ENCODE measurements around the gene SYT9.

The SYT9 gene

DNA sequence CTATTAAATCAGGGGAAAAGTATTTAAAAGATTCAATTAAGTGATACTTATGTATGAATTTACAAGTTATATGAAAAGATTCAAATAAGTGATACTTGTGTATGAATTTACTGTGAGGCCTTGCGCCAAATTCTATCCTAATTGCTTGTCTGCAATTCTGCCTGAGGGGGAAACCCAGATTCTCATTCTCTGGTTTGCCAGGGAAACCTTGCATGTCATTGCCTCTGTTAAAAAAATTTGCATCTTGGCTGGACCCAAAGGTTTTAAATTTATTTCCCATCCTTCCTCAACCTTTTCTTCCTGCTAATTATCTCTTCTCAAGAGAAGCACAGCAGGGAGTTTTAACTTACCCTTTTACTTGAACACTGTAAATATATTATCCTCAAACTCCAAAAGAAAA lies 247.4 kb downstream of the SYT9 start:
- no peak for DNase-seq (ENCODE audit: low read depth)
- TF ChIP-seq, protein P1, sequence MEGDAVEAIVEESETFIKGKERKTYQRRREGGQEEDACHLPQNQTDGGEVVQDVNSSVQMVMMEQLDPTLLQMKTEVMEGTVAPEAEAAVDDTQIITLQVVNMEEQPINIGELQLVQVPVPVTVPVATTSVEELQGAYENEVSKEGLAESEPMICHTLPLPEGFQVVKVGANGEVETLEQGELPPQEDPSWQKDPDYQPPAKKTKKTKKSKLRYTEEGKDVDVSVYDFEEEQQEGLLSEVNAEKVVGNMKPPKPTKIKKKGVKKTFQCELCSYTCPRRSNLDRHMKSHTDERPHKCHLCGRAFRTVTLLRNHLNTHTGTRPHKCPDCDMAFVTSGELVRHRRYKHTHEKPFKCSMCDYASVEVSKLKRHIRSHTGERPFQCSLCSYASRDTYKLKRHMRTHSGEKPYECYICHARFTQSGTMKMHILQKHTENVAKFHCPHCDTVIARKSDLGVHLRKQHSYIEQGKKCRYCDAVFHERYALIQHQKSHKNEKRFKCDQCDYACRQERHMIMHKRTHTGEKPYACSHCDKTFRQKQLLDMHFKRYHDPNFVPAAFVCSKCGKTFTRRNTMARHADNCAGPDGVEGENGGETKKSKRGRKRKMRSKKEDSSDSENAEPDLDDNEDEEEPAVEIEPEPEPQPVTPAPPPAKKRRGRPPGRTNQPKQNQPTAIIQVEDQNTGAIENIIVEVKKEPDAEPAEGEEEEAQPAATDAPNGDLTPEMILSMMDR (IDR thresholded peaks at IDR 0.05; ENCODE audit: insufficient read depth, low read depth, low read length, missing control alignments), result no peak
- H3K4me3 ChIP-seq (ENCODE audit: low read length), result no peak overlapping the region

DNA sequence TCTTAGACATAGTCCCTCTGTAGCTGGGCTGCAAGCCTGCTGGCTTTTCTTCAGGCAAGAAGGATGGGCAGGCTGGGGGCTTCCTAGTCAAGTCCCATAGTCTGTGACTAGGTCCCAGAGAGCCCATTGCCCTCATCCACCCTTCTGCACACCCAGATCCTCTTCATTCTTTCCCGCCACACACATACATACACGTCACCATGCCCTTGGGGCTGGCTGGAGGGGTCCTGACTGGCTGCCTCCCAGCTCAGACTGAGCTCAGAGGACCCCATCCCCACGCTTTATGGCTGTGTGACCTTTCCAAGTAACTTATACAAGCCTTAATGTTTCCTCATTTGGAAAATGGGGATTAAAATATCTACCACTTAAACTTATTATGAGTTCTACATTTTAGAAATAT lies 248.5 kb downstream of the SYT9 start:
- TF ChIP-seq, protein P1 (IDR thresholded peaks at IDR 0.05; ENCODE audit: insufficient read depth, low read depth, low read length, missing control alignments), result no peak
- DNase-seq (ENCODE audit: low read depth), result no peak
- H3K4me3 ChIP-seq (ENCODE audit: low read length), result no peak overlapping the region

DNA sequence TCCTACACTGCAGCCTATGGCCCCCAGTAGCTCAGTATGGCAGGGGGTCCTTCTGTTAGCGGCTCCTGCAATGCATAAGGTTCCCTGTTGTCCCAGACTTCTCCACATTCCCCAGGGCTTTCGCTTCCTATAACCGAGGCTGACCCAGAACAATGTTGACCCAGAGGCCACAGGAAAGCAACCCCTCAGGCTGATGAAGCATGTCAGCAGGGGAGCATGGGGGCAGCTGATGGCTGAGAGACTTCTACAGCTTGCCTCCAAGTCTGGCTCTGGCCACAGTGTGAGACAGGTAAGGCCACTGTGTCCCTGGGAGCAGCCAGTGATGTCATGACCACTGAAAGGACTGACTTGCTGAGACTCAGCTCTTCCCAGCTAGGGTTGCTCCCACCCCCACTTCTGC lies 249.5 kb downstream of the SYT9 start:
- TF ChIP-seq, protein P1 (IDR thresholded peaks at IDR 0.05; ENCODE audit: insufficient read depth, low read depth, low read length, missing control alignments), result no peak
- H3K4me3 ChIP-seq (ENCODE audit: low read length), result no peak overlapping the region
- DNase-seq (ENCODE audit: low read depth), result no peak

DNA sequence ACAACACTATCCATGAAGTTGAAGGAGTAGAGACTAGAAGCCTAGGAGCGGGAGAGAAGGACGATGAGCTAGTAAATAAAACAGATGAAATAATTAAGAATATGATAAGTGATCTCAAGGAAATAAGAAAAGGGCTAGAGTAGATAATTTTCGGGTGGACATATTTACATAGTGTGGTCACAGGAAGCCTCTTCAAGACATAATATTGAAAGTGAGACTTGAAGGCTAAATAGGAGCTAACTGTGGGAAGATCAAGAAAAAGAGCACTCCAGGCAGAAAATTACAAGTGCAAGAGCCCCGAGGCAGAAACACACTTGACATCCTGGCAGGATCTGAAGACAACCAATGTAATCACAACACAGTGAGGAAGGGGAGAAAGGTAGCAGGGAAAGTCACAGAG lies 250.2 kb downstream of the SYT9 start:
- DNase-seq (ENCODE audit: low read depth), result no peak
- TF ChIP-seq, protein P1 (IDR thresholded peaks at IDR 0.05; ENCODE audit: insufficient read depth, low read depth, low read length, missing control alignments), result no peak
- H3K4me3 ChIP-seq (ENCODE audit: low read length), result no peak overlapping the region

DNA sequence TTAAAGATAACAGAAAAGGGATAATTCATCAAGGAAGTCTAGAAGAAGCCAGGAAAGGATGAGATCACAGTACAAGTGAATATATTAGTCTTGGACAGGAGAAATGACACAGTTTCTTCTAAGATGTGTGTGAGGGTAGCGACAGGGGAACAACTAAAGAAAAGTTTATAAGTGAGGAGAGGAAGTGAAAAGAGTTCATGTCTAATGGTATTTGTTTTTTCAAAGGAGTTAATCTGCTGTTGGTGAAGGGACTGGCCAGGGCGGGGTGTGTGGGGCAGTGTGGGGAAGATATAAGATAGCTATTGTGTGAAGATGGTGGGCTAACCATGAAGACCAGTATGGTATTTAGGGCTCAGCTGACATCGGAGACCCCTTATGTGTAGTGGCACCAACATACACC lies 254.5 kb downstream of the SYT9 start:
- TF ChIP-seq, protein P1 (IDR thresholded peaks at IDR 0.05; ENCODE audit: insufficient read depth, low read depth, low read length, missing control alignments), result no peak
- no peak for DNase-seq (ENCODE audit: low read depth)
- H3K4me3 ChIP-seq (ENCODE audit: low read length), result no peak overlapping the region

DNA sequence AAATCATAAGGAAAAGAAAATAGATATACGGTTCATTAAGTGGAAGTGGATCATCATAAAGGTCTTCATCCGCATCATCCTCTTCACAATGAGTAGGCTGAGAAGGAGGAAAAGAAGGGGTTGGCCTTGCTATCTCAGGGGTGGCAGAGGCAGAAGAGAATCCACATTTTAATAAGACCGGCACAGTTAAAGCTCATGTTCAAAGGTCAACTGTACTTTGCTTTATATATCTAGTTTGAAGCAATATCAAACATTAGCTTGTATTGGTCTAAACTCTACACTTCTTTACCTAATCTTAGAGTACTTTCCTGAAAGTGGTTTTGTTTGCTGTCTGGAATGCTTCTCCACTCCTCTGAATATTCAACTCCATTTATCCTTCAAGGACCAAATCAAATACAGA lies 256.4 kb downstream of the SYT9 start:
- DNase-seq (ENCODE audit: low read depth), result no peak
- TF ChIP-seq, protein P1 (IDR thresholded peaks at IDR 0.05; ENCODE audit: insufficient read depth, low read depth, low read length, missing control alignments), result no peak

DNA sequence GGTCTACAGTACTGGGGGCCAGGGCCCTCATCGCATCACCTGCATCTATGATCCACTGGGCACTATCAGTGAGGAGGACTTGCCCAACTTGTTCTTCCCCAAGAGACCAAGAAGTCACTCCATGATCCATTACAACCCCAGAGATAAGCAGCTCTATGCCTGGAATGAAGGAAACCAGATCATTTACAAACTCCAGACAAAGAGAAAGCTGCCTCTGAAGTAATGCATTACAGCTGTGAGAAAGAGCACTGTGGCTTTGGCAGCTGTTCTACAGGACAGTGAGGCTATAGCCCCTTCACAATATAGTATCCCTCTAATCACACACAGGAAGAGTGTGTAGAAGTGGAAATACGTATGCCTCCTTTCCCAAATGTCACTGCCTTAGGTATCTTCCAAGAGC lies 258.3 kb downstream of the SYT9 start:
- DNase-seq (ENCODE audit: low read depth), result no peak

More for the DNA sequence above, 256.4 kb downstream of the SYT9 start:
- H3K4me3 ChIP-seq (ENCODE audit: low read length), result no peak overlapping the region

More for the DNA sequence above, 258.3 kb downstream of the SYT9 start:
- no peak overlapping the region for H3K4me3 ChIP-seq (ENCODE audit: low read length)
- TF ChIP-seq, protein P1 (IDR thresholded peaks at IDR 0.05; ENCODE audit: insufficient read depth, low read depth, low read length, missing control alignments), result no peak

All from epithelial cell of esophagus (primary cell).